Lung (tissue), 12 donors: Measurements from ENCODE around the gene SPATA21. TPM values are rescaled to one million over a fixed set of nuclear protein-coding genes. Genes with fewer than 3 reads are reported as not detected.
"Not testable (repeated sequence)": the region's sequence is repeated elsewhere in the genome, so short reads cannot be mapped to it uniquely, and the experiment has no call there.

Experiments used
- ATAC-seq: fragments of 200-7000 bp; cut with Tn5 transposase; one replicate; pipeline ENCODE4 v1.9.1; 2020; ENCODE audit warnings: moderate number of reproducible peaks; ENCODE audit not compliant: insufficient read depth, low FRiP score
- DNase-seq, 3 donors: peaks; one replicate each; pipeline ENCODE4 v3.0.0-alpha.2; 2013 to 2017
- H3K27ac ChIP-seq, 2 donors: one replicate each; pipeline ENCODE4 v1.5.1; 2013; ENCODE audit warnings: mild to moderate bottlenecking in 2 of 2, moderate library complexity in 2 of 2, control low read depth in 1 of 2, inconsistent platforms in 1 of 2, low read depth in 1 of 2, low read length in 1 of 2
- H3K27me3 ChIP-seq, 3 donors: one replicate each; pipeline ENCODE4 v1.5.1; 2013; ENCODE audit warnings: low read length in 2 of 3; ENCODE audit not compliant: control insufficient read depth in 3 of 3, insufficient read depth in 3 of 3
- H3K36me3 ChIP-seq, 4 donors: one replicate each; pipeline ENCODE4 v1.5.1; 2013; ENCODE audit warnings: low read length in 4 of 4, mild to moderate bottlenecking in 1 of 4, moderate library complexity in 1 of 4; ENCODE audit not compliant: control insufficient read depth in 4 of 4, insufficient read depth in 4 of 4
- H3K4me1 ChIP-seq, 5 donors: one replicate each; pipeline ENCODE4 v1.5.1; 2013; ENCODE audit warnings: low read length in 5 of 5, mild to moderate bottlenecking in 2 of 5, moderate library complexity in 1 of 5; ENCODE audit not compliant: control insufficient read depth in 5 of 5, insufficient read depth in 5 of 5
- H3K4me3 ChIP-seq: one replicate; pipeline ENCODE4 v1.5.1; 2013; ENCODE audit warnings: mild to moderate bottlenecking, control low read depth, moderate library complexity
- H3K9ac ChIP-seq, 2 donors: one replicate each; pipeline ENCODE4 v1.5.1; 2013; ENCODE audit warnings: low read length in 2 of 2, control low read depth in 1 of 2; ENCODE audit not compliant: insufficient read depth in 1 of 2
- H3K9me3 ChIP-seq, 4 donors: one replicate each; pipeline ENCODE4 v1.5.1; 2013; ENCODE audit warnings: low read length in 3 of 4, mild to moderate bottlenecking in 1 of 4, moderate library complexity in 1 of 4; ENCODE audit not compliant: control insufficient read depth in 4 of 4, insufficient read depth in 3 of 4
- CTCF ChIP-seq: IDR thresholded peaks from 2 replicates; pipeline ENCODE4 v1.5.1; 2012; ENCODE audit warnings: mild to moderate bottlenecking; ENCODE audit errors: control extremely low read depth, extremely low read depth
- WGBS, 2 donors: extraction: QIAGEN DNeasy Blood & Tissue Kit; methylation state at CpG; one replicate each; pipeline ENCODE4 v1.1.7; 2013; 5-methylcytosine and 5-hydroxymethylcytosine counted together
- polyA plus RNA-seq, 2 donors: library from polyadenylated mRNA; stranded (reverse); fragments of 200-250 nt; gene quantifications; one replicate each; pipeline ENCODE4 v1.2.1, GENCODE V29; 2013
- total RNA-seq, 2 donors: library from RNA; depleted of rRNA in 1 of 2; stranded (reverse); fragments of >200 nt in 1 of 2; gene quantifications; one replicate each; pipeline ENCODE4 v1.2.1, GENCODE V29; 2014 to 2021
- donor health status: control.
- donor health status: control.
- donor health status: Bipolar disorder and iron deficiency.
- donor health status: healthy.
- donor health status: DM: yes; HTN: yes; CAD: no.

SPATA21 gene
- total and polyA plus RNA-seq, 4 donors, result 0.14 to 0.15 TPM; not detected in 2

- no peak overlapping the region for H3K27ac ChIP-seq
- H3K4me1 ChIP-seq, result no peaks in the 10 kb centered on the region
- no peaks in the 10 kb centered on the region for H3K9me3 ChIP-seq
- H3K36me3 ChIP-seq, result peaks cover 4 to 30% (median 15%) of the 10 kb centered on the region in 4 donors
- ATAC-seq (no peak), DNase-seq (no peak)
- TF ChIP-seq CTCF, result no peak
- H3K27me3 ChIP-seq, result no peaks in the 10 kb centered on the region
- H3K9ac ChIP-seq, result no peak overlapping the region
- no peak overlapping the region for H3K4me3 ChIP-seq
- WGBS, 2 donors, result 97 to 98% methylated on average over 6 to 8 of the region's 8 CpGs
Observed at GRCh38 chr1:16484501-16484835, 47.2 kb upstream of the SPATA21 start.

- not testable (repeated sequence) for H3K9ac ChIP-seq, DNase-seq, H3K27me3 ChIP-seq, H3K4me1 ChIP-seq, H3K27ac ChIP-seq, ATAC-seq, H3K4me3 ChIP-seq, H3K9me3 ChIP-seq
- H3K36me3 ChIP-seq, result peaks cover 4 to 30% (median 15%) of the 10 kb centered on the region in 4 donors
- WGBS, 2 donors, result 90 to 91% methylated on average over 30 to 43 of the region's 45 CpGs
Observed at GRCh38 chr1:16483639-16484500, 46.6 kb upstream of the SPATA21 start.

- H3K4me1 ChIP-seq, H3K9me3 ChIP-seq, ATAC-seq, H3K27ac ChIP-seq, H3K9ac ChIP-seq, H3K27me3 ChIP-seq, DNase-seq, H3K4me3 ChIP-seq: not testable (repeated sequence)
- H3K36me3 ChIP-seq, result peaks cover 4 to 33% (median 16%) of the 10 kb centered on the region in 4 donors
- 98 to 99% methylated on average over 21 to 26 of the region's 26 CpGs for WGBS, 2 donors
Observed at GRCh38 chr1:16483146-16483545, 45.9 kb upstream of the SPATA21 start.

- no peaks in the 10 kb centered on the region for H3K4me1 ChIP-seq
- no peaks in the 10 kb centered on the region for H3K27me3 ChIP-seq
- ATAC-seq, result no peak
- no peak overlapping the region for H3K27ac ChIP-seq
- 94 to 96% methylated on average over 12 of the region's 12 CpGs for WGBS, 2 donors
- peaks cover 3 to 35% (median 14%) of the 10 kb centered on the region in 4 donors for H3K36me3 ChIP-seq
- H3K9me3 ChIP-seq, result no peaks in the 10 kb centered on the region
- no peak for DNase-seq
- no peak overlapping the region for H3K9ac ChIP-seq
- H3K4me3 ChIP-seq, result no peak overlapping the region
- no peak for TF ChIP-seq CTCF
Observed at GRCh38 chr1:16478091-16478490, 40.9 kb upstream of the SPATA21 start.

GRCh38 chr1:16475771-16476770, 38.8 kb upstream of the SPATA21 start:
- not testable (repeated sequence) for H3K27ac ChIP-seq, H3K4me3 ChIP-seq, H3K9me3 ChIP-seq, H3K4me1 ChIP-seq, H3K27me3 ChIP-seq, H3K9ac ChIP-seq, DNase-seq, ATAC-seq
- WGBS, 2 donors, result 93 to 94% methylated on average over 21 to 29 of the region's 29 CpGs
- peaks cover 7 to 32% (median 18%) of the 10 kb centered on the region in 4 donors for H3K36me3 ChIP-seq

- H3K4me1 ChIP-seq, H3K9ac ChIP-seq, H3K9me3 ChIP-seq, H3K27me3 ChIP-seq, H3K27ac ChIP-seq, DNase-seq, H3K4me3 ChIP-seq, ATAC-seq: not testable (repeated sequence)
- WGBS, 2 donors, result 99 to 100% methylated on average over 2 of the region's 2 CpGs
- peaks cover 6 to 28% (median 16%) of the 10 kb centered on the region in 4 donors for H3K36me3 ChIP-seq
Observed at GRCh38 chr1:16474891-16475290, 37.7 kb upstream of the SPATA21 start.
